ENCODE results near the gene EFCC1.
A peak's percentile ranks its signal among the peaks of the same experiment; 100 is the strongest.

Gene EFCC1

DNA sequence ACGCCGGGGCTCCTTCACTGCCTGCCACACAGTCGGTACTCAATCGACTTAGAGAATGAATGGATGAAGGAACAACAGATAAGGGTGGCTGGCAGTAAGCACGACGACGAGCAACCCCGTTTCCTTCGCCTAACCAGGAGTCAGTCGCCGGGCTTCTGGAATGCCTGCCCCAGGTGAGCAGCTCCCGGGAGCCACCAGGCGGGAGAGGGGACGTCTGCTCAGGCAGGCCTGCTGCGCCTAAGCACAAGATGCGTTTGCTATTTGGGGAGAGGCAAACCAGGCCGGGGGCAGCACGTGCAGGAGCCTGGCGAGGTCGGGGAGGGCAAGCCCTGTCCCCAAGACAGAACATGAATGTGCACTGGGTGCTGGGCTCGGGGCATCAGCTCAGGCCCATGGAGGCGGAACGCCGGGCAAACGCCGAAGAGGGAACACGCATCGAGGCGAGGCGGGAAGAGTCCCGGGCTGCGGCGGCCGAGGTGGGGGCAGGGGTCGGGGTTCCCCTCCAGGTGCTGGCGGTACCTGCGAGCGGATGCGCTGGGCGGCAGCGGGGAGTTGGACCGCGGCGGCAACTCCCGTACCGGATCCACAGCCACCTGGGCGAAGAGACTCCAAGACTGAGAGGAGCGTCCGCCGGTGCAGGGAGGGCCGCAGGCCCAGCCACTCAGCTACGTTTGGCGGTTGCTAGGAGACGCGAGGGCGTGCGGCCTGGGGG is 7.5 kb upstream of the EFCC1 start, which contains the start of gene CFAP92:
TSS of gene CFAP92 (minus strand) at position 616 of the 712 bp plus-strand sequence. CDS start 772 bp downstream, outside the sequence.
- intact Hi-C loops (cut with DNase I), result no loop called here
- peak; percentile 75 to 96 (median 90) for DNase-seq

- DNase-seq, result no peak
- intact Hi-C loops (cut with DNase I), result no loop called here
These were observed 7.0 kb upstream of the EFCC1 start for GRCh38 chr3:128994173-128994512.

- no peak for DNase-seq
- intact Hi-C loops (cut with DNase I), result no loop called here
These were observed 6.2 kb upstream of the EFCC1 start for GRCh38 chr3:128994581-128995546.

DNA sequence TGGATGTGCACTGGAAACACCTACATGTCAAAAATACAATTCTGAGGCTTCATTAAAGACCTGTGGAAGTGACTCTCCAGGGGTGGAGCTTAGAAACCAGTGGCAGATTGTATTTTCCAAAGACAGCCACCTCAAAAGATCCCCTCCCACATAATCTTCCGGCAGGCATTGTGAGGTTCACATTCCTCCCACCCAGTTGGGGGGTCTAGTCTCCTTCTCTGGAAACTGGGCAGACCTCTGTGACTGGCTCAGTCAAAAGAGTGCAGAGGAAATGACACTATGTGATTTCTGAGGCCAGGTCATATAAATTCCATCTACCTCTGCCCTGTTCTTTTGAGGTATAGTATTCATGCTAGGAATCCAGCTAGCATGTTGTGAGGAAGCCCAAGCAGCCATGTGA is 5.4 kb upstream of the EFCC1 start:
- intact Hi-C loops (cut with DNase I), result no loop called here
- DNase-seq, result no peak

GRCh38 chr3:128996200-128996599 is 4.9 kb upstream of the EFCC1 start:
- DNase-seq, result no peak
- intact Hi-C loops (cut with DNase I), result no loop called here

DNA sequence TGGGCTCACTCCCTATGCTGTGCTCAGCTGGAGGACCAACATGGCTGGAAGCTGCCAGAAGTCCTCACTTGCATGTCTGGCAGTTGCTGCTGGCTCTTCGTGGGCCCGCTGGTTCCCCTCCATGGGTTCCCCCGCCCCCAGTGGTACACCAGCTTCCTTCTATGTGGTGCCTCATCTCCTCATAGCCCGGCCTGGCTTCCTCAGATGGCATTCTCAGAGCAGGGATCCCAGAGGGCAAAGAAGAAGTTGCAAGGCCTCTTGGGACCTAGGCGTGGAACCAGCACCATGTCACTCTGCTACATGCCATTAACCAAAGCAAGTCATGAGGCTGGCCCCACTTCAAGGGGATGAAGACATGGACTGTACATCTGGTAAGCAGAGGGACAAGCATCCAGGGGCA is 4.4 kb upstream of the EFCC1 start:
- DNase-seq, result no peak

GRCh38 chr3:128997486-128998133 is 3.5 kb upstream of the EFCC1 start:
- DNase-seq, result no peak
- intact Hi-C loops (cut with DNase I), result no loop called here

More for the DNA sequence above, 4.4 kb upstream of the EFCC1 start:
- intact Hi-C loops (cut with DNase I), result no loop called here

DNA sequence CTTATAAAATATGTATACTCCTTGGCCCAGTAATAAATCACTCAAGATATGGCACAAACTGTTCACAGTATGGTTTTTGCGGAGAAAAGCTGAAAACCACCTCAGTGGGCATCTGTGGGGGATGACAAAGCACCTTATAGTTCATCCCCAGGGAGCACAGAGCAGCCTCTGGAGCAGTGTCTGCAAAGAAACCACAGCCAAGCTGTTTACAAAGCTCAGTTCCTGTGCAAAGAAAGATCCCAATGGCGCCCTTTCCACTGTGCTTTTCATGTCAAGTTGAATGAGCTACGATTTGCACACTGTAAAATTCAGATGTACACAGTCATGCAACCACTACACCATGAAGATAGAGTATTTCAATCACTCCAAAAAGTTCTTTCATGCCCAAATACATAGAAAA is 2.5 kb upstream of the EFCC1 start:
- intact Hi-C loops (cut with DNase I), result no loop called here
- DNase-seq, result no peak

- intact Hi-C loops (cut with DNase I), result no loop called here
- DNase-seq, result no peak
These were observed 2.0 kb upstream of the EFCC1 start for GRCh38 chr3:128999102-128999501.

DNA sequence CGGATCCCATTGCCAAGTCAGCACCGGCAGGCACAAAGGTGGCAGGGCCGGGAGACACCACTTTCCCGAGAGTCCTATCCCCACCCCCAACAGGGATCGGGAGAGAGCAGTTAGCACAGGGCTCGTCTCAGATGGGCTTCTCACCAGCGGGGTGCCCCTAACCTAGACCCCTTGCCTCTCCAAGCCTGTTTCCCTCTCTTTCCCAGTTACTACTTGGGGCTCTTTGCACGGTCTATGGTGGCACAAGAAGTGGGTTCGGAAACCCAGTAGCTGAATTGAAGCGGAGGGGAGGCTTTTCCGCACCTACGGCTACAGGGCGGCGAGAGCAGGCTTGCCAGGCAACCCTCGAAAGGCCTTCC is 383 bp upstream of the EFCC1 start:
- intact Hi-C loops (cut with DNase I), result no loop called here
- no peak for DNase-seq

- intact Hi-C loops (cut with DNase I), result no loop called here
- peak in 2 of 42 donors; percentile 18 to 43 for DNase-seq
These were observed 885 bp downstream of the EFCC1 start for GRCh38 chr3:129001806-129002572.

DNA sequence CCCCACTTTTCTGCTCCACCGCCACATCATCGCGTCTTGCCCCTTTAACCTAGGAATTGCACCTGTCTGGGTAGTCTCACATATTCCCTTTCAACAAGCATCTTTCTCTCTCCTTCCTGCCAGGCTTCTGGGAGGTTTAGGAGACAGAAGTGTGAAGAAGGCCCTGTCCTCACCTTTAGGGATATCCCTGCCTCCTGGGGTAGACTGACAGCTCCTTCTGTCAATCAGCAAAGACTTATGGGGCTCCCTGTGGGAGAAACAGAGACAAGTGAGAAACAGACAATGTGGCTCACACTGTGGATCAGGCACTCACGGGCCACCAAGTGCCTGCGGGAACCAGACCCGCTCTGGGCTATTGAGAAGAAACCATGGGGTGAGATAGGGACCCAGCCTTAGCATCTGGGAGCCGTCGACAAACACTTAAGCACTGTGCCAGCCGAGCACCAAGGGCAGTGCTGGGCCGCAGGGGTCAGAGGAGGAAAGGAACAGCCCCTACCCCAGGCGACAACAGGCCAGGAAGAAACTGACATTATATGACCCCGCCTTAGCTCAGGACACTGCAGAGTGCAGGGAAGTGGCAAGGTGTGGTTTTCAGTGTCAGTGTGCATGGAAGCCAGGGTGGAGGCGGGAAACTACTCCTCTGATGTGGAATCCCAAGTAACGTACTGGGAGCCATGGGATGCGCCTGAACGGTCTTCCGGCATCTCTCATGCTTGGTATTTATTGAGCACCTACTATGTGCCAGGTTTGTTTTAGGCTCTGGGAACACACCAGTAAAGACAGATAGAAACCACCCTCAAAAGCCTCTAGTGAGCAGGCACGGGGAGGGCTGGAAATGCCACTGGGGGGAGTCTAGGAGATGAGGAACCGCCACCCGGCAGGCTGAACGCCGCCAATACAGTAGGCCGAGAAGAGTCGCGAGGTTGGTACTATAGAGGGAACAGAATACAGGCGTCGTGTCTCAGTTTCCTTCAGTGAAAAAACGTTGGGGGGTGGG is 1.8 kb downstream of the EFCC1 start:
- DNase-seq, result no peak
- intact Hi-C loops (cut with DNase I), result no loop called here

DNA sequence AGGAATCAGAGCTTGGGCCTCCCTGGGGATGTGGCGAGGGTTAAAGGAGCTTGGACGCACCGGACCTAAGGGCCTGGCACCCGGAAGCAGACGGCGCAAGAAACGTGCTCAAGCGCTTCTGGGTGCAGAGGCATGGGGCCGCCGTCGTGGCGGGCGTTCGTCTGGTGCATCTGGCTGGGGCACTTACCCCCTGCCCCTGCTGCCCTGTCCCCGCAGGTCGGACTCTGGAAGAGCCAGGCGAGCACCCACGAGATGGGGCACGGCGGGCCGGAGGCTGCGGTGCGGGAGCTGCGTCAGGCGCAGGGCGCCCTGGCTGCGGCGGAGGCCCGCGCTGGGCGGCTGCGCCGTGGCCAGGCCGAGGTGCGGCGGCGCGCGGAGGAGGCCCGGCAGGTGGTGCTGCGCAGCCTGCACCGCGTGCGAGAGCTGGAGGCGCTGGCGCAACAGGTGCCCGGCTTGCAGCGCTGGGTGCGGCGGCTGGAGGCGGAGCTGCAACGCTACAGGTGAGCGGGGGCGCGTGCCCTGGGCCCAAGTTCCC is 2.5 kb downstream of the EFCC1 start:
- DNase-seq, result peak in 39 of 42 donors; percentile 27 to 87 (median 57)
- intact Hi-C loops (cut with DNase I), result no loop called here

DNA sequence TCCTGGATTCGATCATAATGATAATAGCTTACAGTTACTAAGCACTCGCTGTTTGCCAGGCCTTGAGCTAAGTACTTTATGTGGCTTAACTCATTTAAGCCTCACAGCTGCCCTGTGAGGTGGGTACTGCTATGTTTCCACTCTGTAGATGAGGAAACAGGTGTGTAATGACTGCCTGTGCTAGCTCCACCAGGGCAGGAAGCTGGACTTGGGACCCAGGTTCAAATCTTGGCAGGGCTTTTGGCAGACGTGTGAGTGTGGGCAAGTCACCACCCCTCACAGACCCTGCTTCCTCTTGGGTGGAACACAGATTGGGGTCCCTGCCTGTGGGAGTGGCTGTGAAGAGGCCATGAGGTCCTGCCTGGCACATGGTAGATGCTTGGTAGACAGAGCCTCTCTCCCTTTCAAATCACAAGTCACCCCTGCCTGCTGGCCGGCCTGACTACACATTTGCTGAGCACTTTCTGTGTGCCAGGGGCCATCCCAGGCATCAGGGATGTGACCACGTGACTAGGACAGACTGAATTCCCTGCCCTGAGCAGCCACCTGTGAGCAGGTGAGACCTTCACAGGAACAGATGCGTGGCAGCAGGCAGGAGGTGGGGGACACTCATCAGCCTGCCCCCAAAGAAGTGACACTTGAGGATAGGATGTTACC is 3.7 kb downstream of the EFCC1 start:
- intact Hi-C loops (cut with DNase I), result no loop called here

DNA sequence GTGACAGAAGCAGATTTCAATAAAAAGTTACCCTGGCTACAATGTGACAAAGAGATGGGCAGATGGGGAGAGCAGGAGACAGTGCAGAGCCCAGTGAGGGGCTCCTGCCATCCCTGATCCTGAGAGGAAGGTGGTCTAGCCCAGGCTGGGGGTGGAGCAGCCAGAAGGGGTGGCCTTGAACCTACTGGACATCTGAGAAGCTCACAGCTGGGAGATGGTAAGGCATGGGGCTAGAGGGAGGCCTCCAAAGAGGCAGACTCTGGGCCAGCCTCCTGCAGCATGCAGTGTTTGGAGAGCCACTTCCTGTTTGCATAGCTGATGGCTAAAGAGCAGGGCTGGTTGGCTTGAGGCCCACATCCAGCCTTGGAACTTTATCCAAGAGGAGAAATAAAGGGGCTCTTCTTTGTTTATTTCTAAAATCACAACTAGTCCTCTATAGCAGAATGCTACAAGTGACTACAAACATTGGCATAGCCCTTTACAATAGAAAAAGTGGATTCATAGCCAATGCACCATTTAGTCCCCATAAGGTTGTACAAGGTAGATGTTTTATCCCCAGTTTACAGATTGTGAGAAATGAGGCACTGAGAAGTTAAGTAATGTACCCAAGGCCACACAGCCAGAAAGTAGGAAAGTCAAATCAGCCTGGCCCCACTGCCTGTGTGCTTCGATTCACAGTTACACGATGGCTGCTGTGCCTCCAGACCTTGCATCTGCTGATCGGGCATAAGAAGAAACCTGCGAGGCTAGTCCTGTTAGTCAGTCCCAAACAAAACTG is 4.6 kb downstream of the EFCC1 start:
- intact Hi-C loops (cut with DNase I), result no loop called here

More for the DNA sequence above, 3.7 kb downstream of the EFCC1 start:
- no peak for DNase-seq

DNA sequence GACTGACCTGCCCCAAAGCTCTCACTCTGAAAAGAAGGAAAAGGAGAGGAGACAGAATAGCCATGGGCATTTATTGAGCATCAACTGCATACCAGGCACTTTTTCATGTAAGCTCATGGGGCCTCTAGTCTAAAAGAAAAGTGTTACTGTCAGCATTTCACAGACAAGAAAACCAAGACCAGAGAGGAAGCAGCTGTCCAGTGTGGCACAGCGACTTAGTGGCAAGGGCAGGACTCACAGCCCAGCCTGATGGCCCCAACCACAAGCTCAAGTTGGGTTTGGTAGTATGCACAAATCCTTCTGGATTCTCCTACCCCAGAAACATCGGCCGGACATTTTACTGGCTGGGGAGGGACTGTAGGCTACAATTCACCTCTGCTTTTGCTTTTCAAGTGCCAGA is 5.8 kb downstream of the EFCC1 start:
- DNase-seq, result no peak
- intact Hi-C loops (cut with DNase I), result no loop called here

More for the DNA sequence above, 4.6 kb downstream of the EFCC1 start:
- DNase-seq, result no peak
